Endometrial microvascular endothelial cells (primary cell): ENCODE data around the gene SLC4A2. TPM values are rescaled to one million over a fixed set of nuclear protein-coding genes. Genes with fewer than 3 reads are reported as not detected.
"Not testable (repeated sequence)": the region's sequence is repeated elsewhere in the genome, so short reads cannot be mapped to it uniquely, and the experiment has no call there.

ENCODE experiments used
- in situ Hi-C: cut with HindIII; loops from 2 replicates; pipeline ENCODE4 v1.10.0; 2017; ENCODE audit warnings: low sequenced_read_pairs, low pct_unique_long_range_greater_than_20kb; ENCODE audit errors: inconsistent ontology term
- total RNA-seq: library from RNA; depleted of rRNA; stranded (reverse); fragments of >200 nt; gene quantifications from one replicate; pipeline ENCODE4 v1.2.3, GENCODE V29; 2015; ENCODE audit errors: inconsistent ontology term

SLC4A2 gene
- total RNA-seq, result 212 TPM

GRCh38 chr7:151059367-151060112 lies at the start of gene SLC4A2:
TSS of gene SLC4A2 (plus strand) at chr7:151059589. CDS start at chr7:151061988, 2,399 bp downstream.
- in situ Hi-C loops, result no loop called here

- in situ Hi-C loops, result no loop called here
These were observed 49.4 kb upstream of the SLC4A2 start for GRCh38 chr7:151010037-151010306.

- in situ Hi-C loops, result no loop called here
These were observed 48.9 kb upstream of the SLC4A2 start for GRCh38 chr7:151010307-151011096.

GRCh38 chr7:151011097-151011409 lies 48.3 kb upstream of the SLC4A2 start:
- in situ Hi-C loops, result no loop called here

- in situ Hi-C loops, result not testable (repeated sequence)
These were observed 47.8 kb upstream of the SLC4A2 start for GRCh38 chr7:151011616-151012015.

GRCh38 chr7:151012031-151012692 lies 47.2 kb upstream of the SLC4A2 start:
- in situ Hi-C loops, result no loop called here

GRCh38 chr7:151012911-151013347 lies 46.5 kb upstream of the SLC4A2 start:
- in situ Hi-C loops, result no loop called here

GRCh38 chr7:151013356-151013732 lies 46.0 kb upstream of the SLC4A2 start:
- in situ Hi-C loops, result no loop called here

- in situ Hi-C loops, result no loop called here
These were observed 45.5 kb upstream of the SLC4A2 start for GRCh38 chr7:151013733-151014497.

GRCh38 chr7:151014950-151015349 lies 44.4 kb upstream of the SLC4A2 start:
- in situ Hi-C loops, result no loop called here

GRCh38 chr7:151015967-151016366 lies 43.4 kb upstream of the SLC4A2 start:
- in situ Hi-C loops, result no loop called here

- in situ Hi-C loops, result no loop called here
These were observed 42.9 kb upstream of the SLC4A2 start for GRCh38 chr7:151016505-151016904.

GRCh38 chr7:151016942-151017341 lies 42.4 kb upstream of the SLC4A2 start:
- in situ Hi-C loops, result no loop called here

GRCh38 chr7:151017370-151017952 lies 41.9 kb upstream of the SLC4A2 start:
- in situ Hi-C loops, result no loop called here

GRCh38 chr7:151017953-151018420 lies 41.4 kb upstream of the SLC4A2 start:
- in situ Hi-C loops, result no loop called here

GRCh38 chr7:151018421-151019129 lies 40.8 kb upstream of the SLC4A2 start:
- in situ Hi-C loops, result no loop called here

GRCh38 chr7:151019130-151019447 lies 40.3 kb upstream of the SLC4A2 start:
- in situ Hi-C loops, result no loop called here

- in situ Hi-C loops, result no loop called here
These were observed 39.2 kb upstream of the SLC4A2 start for GRCh38 chr7:151020231-151020630.
